ENCODE data around the gene MDFI. TPM values are rescaled to one million over a fixed set of nuclear protein-coding genes. Genes with fewer than 3 reads are reported as not detected.

MDFI gene
- total RNA-seq, 1 experiment from 2014 or later = 86.2 TPM

DNA sequence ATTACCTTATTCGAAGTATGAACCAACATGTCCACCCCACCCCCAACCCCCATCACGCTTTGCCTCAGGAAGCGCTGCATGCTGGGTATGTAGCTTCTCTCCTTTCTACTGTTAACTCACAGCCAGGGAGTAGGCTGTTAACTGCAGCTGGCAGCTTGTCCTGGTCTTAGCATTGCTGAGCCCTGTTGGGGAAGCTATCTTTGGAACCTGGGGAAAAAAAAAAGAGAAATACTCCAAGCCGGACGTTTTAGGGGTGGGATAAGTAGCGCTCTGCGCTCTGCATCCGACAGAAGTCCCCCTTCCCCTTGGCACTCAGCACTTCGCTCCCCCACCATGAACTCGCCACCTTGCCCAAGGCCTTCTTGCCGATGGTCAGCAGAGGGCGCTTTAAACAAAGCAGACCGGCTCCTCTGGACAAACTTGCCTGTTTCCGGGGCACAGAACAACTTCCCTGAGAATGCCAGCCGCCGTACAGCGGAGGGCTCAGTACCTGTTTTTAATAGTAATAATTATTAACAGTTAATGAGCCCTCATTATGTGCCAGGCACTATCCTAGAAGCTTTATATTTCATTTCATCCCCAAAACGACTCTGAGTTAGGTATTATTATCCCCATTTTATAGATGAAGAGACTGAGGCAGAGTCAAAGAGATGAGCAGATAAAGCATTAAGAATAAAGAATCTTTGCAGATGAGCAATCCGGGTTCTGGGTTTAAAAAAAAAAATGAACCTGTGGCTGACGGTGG lies 35.2 kb upstream of the MDFI start (continued):
- TF ChIP-seq NFE2L1 (CRISPR knock-in tag; IDR thresholded peaks at IDR 0.05) (no peak), NR2C2 (CRISPR knock-in tag; IDR thresholded peaks at IDR 0.05) (no peak), SP1 (CRISPR knock-in tag; conservative IDR thresholded peaks at IDR 0.05) (no peak), RORB (CRISPR knock-in tag; IDR thresholded peaks at IDR 0.05) (no peak), CREB1 (CRISPR knock-in tag; IDR thresholded peaks at IDR 0.05) (no peak), ESRRA (CRISPR knock-in tag; IDR thresholded peaks at IDR 0.05; ENCODE audit: borderline replicate concordance) (no peak), ETV6 (CRISPR knock-in tag; IDR thresholded peaks at IDR 0.05) (no peak), ZNF232 (CRISPR knock-in tag; IDR thresholded peaks at IDR 0.05) (0 out of 2 replicates have a peak, but pooled peaks have one; percentile 44)
- TF ChIP-seq, protein P1, sequence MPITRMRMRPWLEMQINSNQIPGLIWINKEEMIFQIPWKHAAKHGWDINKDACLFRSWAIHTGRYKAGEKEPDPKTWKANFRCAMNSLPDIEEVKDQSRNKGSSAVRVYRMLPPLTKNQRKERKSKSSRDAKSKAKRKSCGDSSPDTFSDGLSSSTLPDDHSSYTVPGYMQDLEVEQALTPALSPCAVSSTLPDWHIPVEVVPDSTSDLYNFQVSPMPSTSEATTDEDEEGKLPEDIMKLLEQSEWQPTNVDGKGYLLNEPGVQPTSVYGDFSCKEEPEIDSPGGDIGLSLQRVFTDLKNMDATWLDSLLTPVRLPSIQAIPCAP (CRISPR knock-in tag; IDR thresholded peaks at IDR 0.05) = no peak
- TF ChIP-seq, protein P2, sequence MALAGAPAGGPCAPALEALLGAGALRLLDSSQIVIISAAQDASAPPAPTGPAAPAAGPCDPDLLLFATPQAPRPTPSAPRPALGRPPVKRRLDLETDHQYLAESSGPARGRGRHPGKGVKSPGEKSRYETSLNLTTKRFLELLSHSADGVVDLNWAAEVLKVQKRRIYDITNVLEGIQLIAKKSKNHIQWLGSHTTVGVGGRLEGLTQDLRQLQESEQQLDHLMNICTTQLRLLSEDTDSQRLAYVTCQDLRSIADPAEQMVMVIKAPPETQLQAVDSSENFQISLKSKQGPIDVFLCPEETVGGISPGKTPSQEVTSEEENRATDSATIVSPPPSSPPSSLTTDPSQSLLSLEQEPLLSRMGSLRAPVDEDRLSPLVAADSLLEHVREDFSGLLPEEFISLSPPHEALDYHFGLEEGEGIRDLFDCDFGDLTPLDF (CRISPR knock-in tag; IDR thresholded peaks at IDR 0.05) = no peak
- TF ChIP-seq, protein P3, sequence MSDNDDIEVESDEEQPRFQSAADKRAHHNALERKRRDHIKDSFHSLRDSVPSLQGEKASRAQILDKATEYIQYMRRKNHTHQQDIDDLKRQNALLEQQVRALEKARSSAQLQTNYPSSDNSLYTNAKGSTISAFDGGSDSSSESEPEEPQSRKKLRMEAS (CRISPR knock-in tag; IDR thresholded peaks at IDR 0.05) = 0 out of 2 replicates have a peak, but pooled peaks have one; percentile 19
- TF ChIP-seq, protein P4, sequence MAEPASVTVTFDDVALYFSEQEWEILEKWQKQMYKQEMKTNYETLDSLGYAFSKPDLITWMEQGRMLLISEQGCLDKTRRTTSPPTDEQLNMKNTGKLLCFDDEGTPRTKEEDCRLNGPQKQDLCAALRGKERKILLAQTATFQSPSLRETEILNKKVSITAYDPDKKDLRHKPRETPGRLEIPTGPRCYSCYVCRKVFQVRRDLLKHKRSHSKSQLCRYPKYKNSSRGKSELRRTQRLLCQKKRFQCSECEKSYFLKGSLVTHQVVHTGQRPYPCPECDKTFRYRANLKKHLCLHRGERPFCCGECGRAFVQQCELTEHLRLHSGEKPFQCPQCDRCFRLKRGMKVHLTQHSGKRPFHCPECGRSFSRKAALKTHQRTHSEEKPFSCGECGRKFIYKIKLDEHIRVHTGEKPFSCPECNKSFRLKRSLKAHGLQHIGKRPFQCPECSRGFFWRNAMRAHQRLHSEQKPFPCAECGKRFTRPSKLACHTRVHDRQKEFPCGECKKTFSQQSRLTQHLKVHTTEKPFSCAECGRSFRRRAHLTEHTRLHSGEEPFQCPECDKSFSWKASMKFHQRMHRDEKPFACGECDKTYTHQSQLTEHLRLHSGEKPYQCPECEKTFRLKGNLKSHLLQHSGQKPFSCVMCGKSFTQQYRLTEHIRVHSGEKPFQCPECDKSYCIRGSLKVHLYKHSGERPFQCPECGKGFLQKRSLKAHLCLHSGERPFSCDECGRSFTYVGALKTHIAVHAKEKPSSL (CRISPR knock-in tag; conservative IDR thresholded peaks at IDR 0.05) = no peak
- TF ChIP-seq, protein P5, sequence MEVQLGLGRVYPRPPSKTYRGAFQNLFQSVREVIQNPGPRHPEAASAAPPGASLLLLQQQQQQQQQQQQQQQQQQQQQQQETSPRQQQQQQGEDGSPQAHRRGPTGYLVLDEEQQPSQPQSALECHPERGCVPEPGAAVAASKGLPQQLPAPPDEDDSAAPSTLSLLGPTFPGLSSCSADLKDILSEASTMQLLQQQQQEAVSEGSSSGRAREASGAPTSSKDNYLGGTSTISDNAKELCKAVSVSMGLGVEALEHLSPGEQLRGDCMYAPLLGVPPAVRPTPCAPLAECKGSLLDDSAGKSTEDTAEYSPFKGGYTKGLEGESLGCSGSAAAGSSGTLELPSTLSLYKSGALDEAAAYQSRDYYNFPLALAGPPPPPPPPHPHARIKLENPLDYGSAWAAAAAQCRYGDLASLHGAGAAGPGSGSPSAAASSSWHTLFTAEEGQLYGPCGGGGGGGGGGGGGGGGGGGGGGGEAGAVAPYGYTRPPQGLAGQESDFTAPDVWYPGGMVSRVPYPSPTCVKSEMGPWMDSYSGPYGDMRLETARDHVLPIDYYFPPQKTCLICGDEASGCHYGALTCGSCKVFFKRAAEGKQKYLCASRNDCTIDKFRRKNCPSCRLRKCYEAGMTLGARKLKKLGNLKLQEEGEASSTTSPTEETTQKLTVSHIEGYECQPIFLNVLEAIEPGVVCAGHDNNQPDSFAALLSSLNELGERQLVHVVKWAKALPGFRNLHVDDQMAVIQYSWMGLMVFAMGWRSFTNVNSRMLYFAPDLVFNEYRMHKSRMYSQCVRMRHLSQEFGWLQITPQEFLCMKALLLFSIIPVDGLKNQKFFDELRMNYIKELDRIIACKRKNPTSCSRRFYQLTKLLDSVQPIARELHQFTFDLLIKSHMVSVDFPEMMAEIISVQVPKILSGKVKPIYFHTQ (CRISPR knock-in tag; IDR thresholded peaks at IDR 0.05) = no peak

DNA sequence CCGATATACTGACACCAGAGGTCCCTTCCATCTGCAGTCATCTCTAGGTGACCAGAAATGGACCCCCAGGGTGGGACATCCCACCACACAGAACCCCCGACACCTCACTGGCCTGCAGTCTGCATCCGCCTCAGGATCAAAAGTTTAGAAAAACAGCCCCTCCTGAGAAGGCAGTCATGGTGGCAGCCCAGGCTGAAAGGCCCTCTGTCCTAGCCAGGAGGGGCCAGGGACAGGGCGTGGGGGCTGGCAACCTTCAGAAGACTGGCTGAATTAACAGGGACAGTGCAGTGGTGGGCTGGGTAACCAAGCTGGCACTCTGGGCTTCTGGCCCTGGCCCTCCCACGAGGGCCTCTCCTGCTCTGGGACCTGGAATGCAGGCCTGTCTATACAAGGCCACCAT lies 34.3 kb upstream of the MDFI start:
- Mint-ChIP-seq H3K27ac (no peak overlapping the region), H3K4me3 (no peak overlapping the region), H3K4me1 (peaks cover 32% of the 10 kb centered on the region), H3K27me3 (ENCODE audit: low read depth) (no peaks in the 10 kb centered on the region), H3K36me3 (no peaks in the 10 kb centered on the region), H3K9me3 (no peaks in the 10 kb centered on the region)
- ChIA-PET CTCF (interaction anchor here (1.0 to 5.8 kb wide), 4 partner anchors 69 to 81 kb away, joined by 3 to 144 read pairs (median 21); no protein-coding TSS in a partner anchor), POLR2A (no interaction called here)
- no peak for ATAC-seq
- DNase-seq (ENCODE audit: low spot score) = no peak
- TF ChIP-seq, protein P6, sequence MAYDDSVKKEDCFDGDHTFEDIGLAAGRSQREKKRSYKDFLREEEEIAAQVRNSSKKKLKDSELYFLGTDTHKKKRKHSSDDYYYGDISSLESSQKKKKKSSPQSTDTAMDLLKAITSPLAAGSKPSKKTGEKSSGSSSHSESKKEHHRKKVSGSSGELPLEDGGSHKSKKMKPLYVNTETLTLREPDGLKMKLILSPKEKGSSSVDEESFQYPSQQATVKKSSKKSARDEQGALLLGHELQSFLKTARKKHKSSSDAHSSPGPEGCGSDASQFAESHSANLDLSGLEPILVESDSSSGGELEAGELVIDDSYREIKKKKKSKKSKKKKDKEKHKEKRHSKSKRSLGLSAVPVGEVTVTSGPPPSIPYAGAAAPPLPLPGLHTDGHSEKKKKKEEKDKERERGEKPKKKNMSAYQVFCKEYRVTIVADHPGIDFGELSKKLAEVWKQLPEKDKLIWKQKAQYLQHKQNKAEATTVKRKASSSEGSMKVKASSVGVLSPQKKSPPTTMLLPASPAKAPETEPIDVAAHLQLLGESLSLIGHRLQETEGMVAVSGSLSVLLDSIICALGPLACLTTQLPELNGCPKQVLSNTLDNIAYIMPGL (CRISPR knock-in tag; IDR thresholded peaks at IDR 0.05) = no peak
- no peak for TF ChIP-seq ZNF232 (CRISPR knock-in tag; IDR thresholded peaks at IDR 0.05)
- TF ChIP-seq CREM (CRISPR knock-in tag; IDR thresholded peaks at IDR 0.05) = no peak
- no peak for TF ChIP-seq TCF7 (CRISPR knock-in tag; IDR thresholded peaks at IDR 0.05; ENCODE audit: low read depth)
- TF ChIP-seq ZBTB21 (CRISPR knock-in tag; IDR thresholded peaks at IDR 0.05; ENCODE audit: borderline replicate concordance) = no peak
- TF ChIP-seq, protein P7, sequence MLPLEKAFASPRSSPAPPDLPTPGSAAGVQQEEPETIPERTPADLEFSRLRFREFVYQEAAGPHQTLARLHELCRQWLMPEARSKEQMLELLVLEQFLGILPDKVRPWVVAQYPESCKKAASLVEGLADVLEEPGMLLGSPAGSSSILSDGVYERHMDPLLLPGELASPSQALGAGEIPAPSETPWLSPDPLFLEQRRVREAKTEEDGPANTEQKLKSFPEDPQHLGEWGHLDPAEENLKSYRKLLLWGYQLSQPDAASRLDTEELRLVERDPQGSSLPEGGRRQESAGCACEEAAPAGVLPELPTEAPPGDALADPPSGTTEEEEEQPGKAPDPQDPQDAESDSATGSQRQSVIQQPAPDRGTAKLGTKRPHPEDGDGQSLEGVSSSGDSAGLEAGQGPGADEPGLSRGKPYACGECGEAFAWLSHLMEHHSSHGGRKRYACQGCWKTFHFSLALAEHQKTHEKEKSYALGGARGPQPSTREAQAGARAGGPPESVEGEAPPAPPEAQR (CRISPR knock-in tag; IDR thresholded peaks at IDR 0.05) = no peak
- TF ChIP-seq, protein P8, sequence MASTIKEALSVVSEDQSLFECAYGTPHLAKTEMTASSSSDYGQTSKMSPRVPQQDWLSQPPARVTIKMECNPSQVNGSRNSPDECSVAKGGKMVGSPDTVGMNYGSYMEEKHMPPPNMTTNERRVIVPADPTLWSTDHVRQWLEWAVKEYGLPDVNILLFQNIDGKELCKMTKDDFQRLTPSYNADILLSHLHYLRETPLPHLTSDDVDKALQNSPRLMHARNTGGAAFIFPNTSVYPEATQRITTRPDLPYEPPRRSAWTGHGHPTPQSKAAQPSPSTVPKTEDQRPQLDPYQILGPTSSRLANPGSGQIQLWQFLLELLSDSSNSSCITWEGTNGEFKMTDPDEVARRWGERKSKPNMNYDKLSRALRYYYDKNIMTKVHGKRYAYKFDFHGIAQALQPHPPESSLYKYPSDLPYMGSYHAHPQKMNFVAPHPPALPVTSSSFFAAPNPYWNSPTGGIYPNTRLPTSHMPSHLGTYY (CRISPR knock-in tag; IDR thresholded peaks at IDR 0.05) = no peak
- no peak for TF ChIP-seq GRHL2 (CRISPR knock-in tag; IDR thresholded peaks at IDR 0.05; ENCODE audit: insufficient replicate concordance, severe bottlenecking)
- no peak for TF ChIP-seq TEAD1 (CRISPR knock-in tag; IDR thresholded peaks at IDR 0.05)
- TF ChIP-seq NR3C1 (CRISPR knock-in tag; conservative IDR thresholded peaks at IDR 0.05; ENCODE audit: low read depth) = no peak
- no peak for TF ChIP-seq SOX15 (CRISPR knock-in tag; IDR thresholded peaks at IDR 0.05)
